OCI-LY3 (cell line): ENCODE data around the gene TCEA2.

Source experiments
- H2AFZ ChIP-seq: fragments of 200-600, 300-600 bp; shearing (Covaris generic); 2 replicates; pipeline ENCODE4 v1.6.0; 2014; ENCODE audit warnings: antibody characterized with exemption, low read depth, low read length
- H3K27ac ChIP-seq: fragments of 200-600, 300-600 bp; sonication (generic); 2 replicates; pipeline ENCODE4 v1.5.1; 2014; ENCODE audit warnings: mild to moderate bottlenecking, low read length, moderate library complexity, mixed read lengths
- H3K27me3 ChIP-seq: fragments of 200-600, 300-600 bp; sonication (generic); 2 replicates; pipeline ENCODE4 v1.6.1; 2014; ENCODE audit warnings: low read depth, low read length, mixed read lengths
- H3K36me3 ChIP-seq: fragments of 200-600, 300-600 bp; sonication (generic); replicated peaks from 2 replicates; pipeline ENCODE3; 2014; ENCODE audit warnings: low read depth, low read length, mixed read lengths
- H3K4me1 ChIP-seq: fragments of 300-600, 200-600 bp; sonication (generic); 2 replicates; pipeline ENCODE4 v1.6.1; 2014; ENCODE audit warnings: low read length, mixed read lengths
- H3K4me2 ChIP-seq: fragments of 200-600, 300-600 bp; sonication (generic); 2 replicates; pipeline ENCODE4 v1.6.1; 2014; ENCODE audit warnings: low read length, mixed read lengths
- H3K4me3 ChIP-seq: fragments of 300-600, 200-600 bp; sonication (generic); 2 replicates; pipeline ENCODE4 v1.5.1; 2014; ENCODE audit warnings: antibody characterized with exemption, mild to moderate bottlenecking, low read length, moderate library complexity
- H3K79me2 ChIP-seq: fragments of 300-600, 200-600 bp; shearing (Covaris generic); 2 replicates; pipeline ENCODE4 v1.6.1; 2014; ENCODE audit warnings: mild to moderate bottlenecking, low read length, mixed read lengths
- H3K9ac ChIP-seq: fragments of 300-600, 200-600 bp; shearing (Covaris generic); 2 replicates; pipeline ENCODE4 v1.6.0; 2014; ENCODE audit warnings: mild to moderate bottlenecking, low read length, moderate library complexity
- H3K9me3 ChIP-seq: fragments of 200-600, 300-600 bp; shearing (Covaris generic); 2 replicates; pipeline ENCODE4 v1.6.1; 2014; ENCODE audit warnings: low read length, mixed read lengths; ENCODE audit not compliant: insufficient read depth
- H4K20me1 ChIP-seq: fragments of 200-600, 300-600 bp; sonication (generic); 2 replicates; pipeline ENCODE4 v1.6.1; 2016; ENCODE audit warnings: low read length, mixed read lengths; ENCODE audit not compliant: insufficient read depth
- CTCF ChIP-seq: fragments of 200-600, 300-600 bp; sonication (generic); IDR thresholded peaks from 2 replicates; pipeline ENCODE4 v1.5.1; 2014; ENCODE audit warnings: antibody characterized with exemption, low read length, low read depth
- EZH2phosphoT487 ChIP-seq: fragments of 200-600 bp; shearing (Covaris generic); IDR thresholded peaks from 2 replicates; pipeline ENCODE4 v1.6.1; 2018; ENCODE audit warnings: antibody characterized with exemption, mixed run types, low read depth

The TCEA2 gene

GRCh38 chr20:64022671-64023360 is 40.2 kb upstream of the TCEA2 start:
- Histone ChIP-seq H3K79me2 (0 out of 2 replicates have a peak, but pooled peaks cover 2% of the 10 kb centered on the region), H3K27ac (no peak overlapping the region), H3K36me3 (peaks cover 61% of the 10 kb centered on the region), H3K4me3 (no peak overlapping the region), H3K4me2 (no peak overlapping the region), H4K20me1 (0 out of 2 replicates have a peak, but pooled peaks cover 3% of the 10 kb centered on the region), H3K9me3 (no peaks in the 10 kb centered on the region), H3K4me1 (no peaks in the 10 kb centered on the region), H2AFZ (no peak overlapping the region), H3K27me3 (no peaks in the 10 kb centered on the region), H3K9ac (no peak overlapping the region)
- no peak for TF ChIP-seq CTCF
- TF ChIP-seq EZH2phosphoT487, result no peak

DNA sequence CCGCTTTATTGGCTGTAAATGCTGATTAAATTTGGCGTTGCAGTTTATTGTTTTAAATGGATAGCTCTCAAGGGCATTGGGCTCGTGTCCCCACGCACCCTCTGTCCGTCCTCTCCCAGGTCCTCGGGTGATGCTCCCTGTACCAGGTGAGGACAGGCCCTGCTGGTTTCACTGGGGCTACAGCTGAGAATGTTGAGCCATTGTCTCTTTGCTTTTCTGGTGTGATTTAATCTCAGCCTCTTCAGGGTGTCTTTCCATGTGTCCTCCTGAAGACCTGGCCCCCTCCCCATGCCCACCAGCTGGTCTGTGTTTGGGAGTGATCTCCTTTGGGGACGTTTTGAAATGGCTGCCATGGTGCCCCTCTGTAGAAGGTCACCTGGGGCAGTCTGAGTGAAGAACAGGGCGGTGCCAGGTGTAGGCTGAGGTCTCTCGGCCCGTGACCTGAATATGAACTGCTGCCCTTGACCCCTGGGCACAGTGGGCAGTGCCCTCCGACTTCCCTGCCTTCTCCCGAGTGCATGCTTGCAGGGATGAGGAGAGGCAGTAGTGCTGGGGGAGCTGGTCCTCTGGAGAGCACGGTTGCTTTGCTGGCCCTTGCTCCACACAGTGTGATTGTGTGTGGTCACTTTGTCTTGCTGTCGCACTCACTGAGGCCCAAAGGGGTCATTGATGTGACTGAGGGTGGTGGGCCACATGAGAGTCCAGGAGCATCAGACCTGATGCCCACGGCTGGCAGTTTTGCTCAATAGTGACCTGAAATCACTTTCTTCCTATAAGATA is 39.4 kb upstream of the TCEA2 start:
- peaks cover 61% of the 10 kb centered on the region for H3K36me3 ChIP-seq
- no peak overlapping the region for H2AFZ ChIP-seq
- H3K4me1 ChIP-seq, result no peaks in the 10 kb centered on the region
- TF ChIP-seq EZH2phosphoT487, result no peak
- no peak for TF ChIP-seq CTCF
- H3K4me3 ChIP-seq, result no peak overlapping the region
- H3K79me2 ChIP-seq, result 0 out of 2 replicates have a peak, but pooled peaks cover 2% of the 10 kb centered on the region
- no peaks in the 10 kb centered on the region for H3K27me3 ChIP-seq
- 0 out of 2 replicates have a peak, but pooled peaks cover 3% of the 10 kb centered on the region for H4K20me1 ChIP-seq
- H3K4me2 ChIP-seq, result no peak overlapping the region
- no peaks in the 10 kb centered on the region for H3K9me3 ChIP-seq
- no peak overlapping the region for H3K27ac ChIP-seq
- no peak overlapping the region for H3K9ac ChIP-seq

GRCh38 chr20:64024141-64024990 is 38.6 kb upstream of the TCEA2 start:
- Histone ChIP-seq H3K9me3 (no peaks in the 10 kb centered on the region), H3K27me3 (no peaks in the 10 kb centered on the region), H3K4me1 (no peaks in the 10 kb centered on the region), H4K20me1 (0 out of 2 replicates have a peak, but pooled peaks cover 3% of the 10 kb centered on the region), H3K4me2 (no peak overlapping the region), H3K36me3 (peaks cover 56% of the 10 kb centered on the region), H3K9ac (no peak overlapping the region), H3K79me2 (0 out of 2 replicates have a peak, but pooled peaks cover 2% of the 10 kb centered on the region), H3K4me3 (no peak overlapping the region), H3K27ac (no peak overlapping the region), H2AFZ (no peak overlapping the region)
- TF ChIP-seq EZH2phosphoT487 (no peak), CTCF (no peak)
